Activated B cell treated with CpG ODN at 0.5 μM for 24 hours (primary cell): ENCODE results near the gene SLC25A51. TPM values are rescaled to one million over a fixed set of nuclear protein-coding genes. Genes with fewer than 3 reads are reported as not detected.

Source experiments
- ATAC-seq: fragments of 200-7000 bp; cut with Tn5 transposase; one replicate; pipeline ENCODE4 v1.10.0; 2021; ENCODE audit warnings: low read depth, mild to moderate bottlenecking, moderate library complexity
- CTCF ChIA-PET: fragments of 350-600 bp; sonication (Branson Sonifier 250); formaldehyde crosslinking; loops from one replicate; lab custom pipeline; 2021; ENCODE audit warnings: antibody characterized with exemption; lab: Charles Lee
- POLR2A ChIA-PET: fragments of 350-600 bp; sonication (Branson Sonifier 250); formaldehyde crosslinking; loops from one replicate; lab custom pipeline; 2021; ENCODE audit warnings: antibody characterized with exemption; lab: Charles Lee
- DNase-seq: peaks from one replicate; pipeline ENCODE4 v3.0.0; 2022
- H3K27ac Mint-ChIP-seq: one replicate; pipeline ENCODE4 v1.8.0; 2020; ENCODE audit warnings: mixed read lengths
- H3K27me3 Mint-ChIP-seq: one replicate; pipeline ENCODE4 v1.8.0; 2021; ENCODE audit warnings: mixed read lengths
- H3K36me3 Mint-ChIP-seq: one replicate; pipeline ENCODE4 v1.8.0; 2021; ENCODE audit warnings: low read depth, mixed read lengths
- H3K4me1 Mint-ChIP-seq: one replicate; pipeline ENCODE4 v1.8.0; 2021; ENCODE audit warnings: mixed read lengths
- H3K4me3 Mint-ChIP-seq: one replicate; pipeline ENCODE4 v1.8.0; 2020; ENCODE audit warnings: mild to moderate bottlenecking, mixed read lengths
- H3K9me3 Mint-ChIP-seq: one replicate; pipeline ENCODE4 v1.8.0; 2020; ENCODE audit warnings: mixed read lengths
- CTCF ChIP-seq: fragments of 200-600 bp; IDR thresholded peaks from one replicate; pipeline ENCODE4 v1.8.0; 2022; ENCODE audit warnings: antibody characterized with exemption, mild to moderate bottlenecking
- intact Hi-C: fragments of 100-400 bp; cut with micrococcal nuclease; formaldehyde crosslinking; loops from one replicate; pipeline ENCODE4 v1.15.1; 2024
- total RNA-seq: library from RNA; stranded (reverse); gene quantifications from 2 replicates; pipeline ENCODE4 v1.2.3, GENCODE V29; 2022

SLC25A51 gene
- total RNA-seq, 1 donor from 2014 or later, result 33.9 TPM

GRCh38 chr9:37946971-37947370 is 43.0 kb upstream of the SLC25A51 start:
- Mint-ChIP-seq H3K36me3 (no peaks in the 10 kb centered on the region), H3K4me1 (no peaks in the 10 kb centered on the region), H3K27me3 (peaks cover 6% of the 10 kb centered on the region), H3K27ac (no peak overlapping the region), H3K4me3 (no peak overlapping the region), H3K9me3 (no peaks in the 10 kb centered on the region)
- ChIA-PET CTCF (no interaction called here), POLR2A (no interaction called here)
- no peak for TF ChIP-seq CTCF
- DNase-seq, result no peak
- intact Hi-C loops, result no loop called here
- ATAC-seq, result no peak

GRCh38 chr9:37946041-37946440 is 42.1 kb upstream of the SLC25A51 start:
- ChIA-PET CTCF (no interaction called here), POLR2A (no interaction called here)
- no peak overlapping the region for H3K4me3 Mint-ChIP-seq
- TF ChIP-seq CTCF, result no peak
- H3K4me1 Mint-ChIP-seq, result no peaks in the 10 kb centered on the region
- no peak overlapping the region for H3K27ac Mint-ChIP-seq
- ATAC-seq (peak; percentile 21), DNase-seq (no peak)
- H3K27me3 Mint-ChIP-seq, result peaks cover 7% of the 10 kb centered on the region
- intact Hi-C loops, result no loop called here
- no peaks in the 10 kb centered on the region for H3K9me3 Mint-ChIP-seq
- no peaks in the 10 kb centered on the region for H3K36me3 Mint-ChIP-seq

- CTCF ChIA-PET, result no interaction called here
- no peak overlapping the region for H3K27ac Mint-ChIP-seq
- H3K4me3 Mint-ChIP-seq, result no peak overlapping the region
- intact Hi-C loops, result no loop called here
- no peaks in the 10 kb centered on the region for H3K36me3 Mint-ChIP-seq
- no peaks in the 10 kb centered on the region for H3K4me1 Mint-ChIP-seq
- peaks cover 7% of the 10 kb centered on the region for H3K27me3 Mint-ChIP-seq
- no peaks in the 10 kb centered on the region for H3K9me3 Mint-ChIP-seq
- POLR2A ChIA-PET, result no interaction called here
- TF ChIP-seq CTCF, result no peak
- no peak for DNase-seq
- no peak for ATAC-seq
These were observed 40.9 kb upstream of the SLC25A51 start for GRCh38 chr9:37944671-37945481.

- no peak overlapping the region for H3K27ac Mint-ChIP-seq
- ChIA-PET CTCF (no interaction called here), POLR2A (no interaction called here)
- H3K4me1 Mint-ChIP-seq, result no peaks in the 10 kb centered on the region
- no peak for TF ChIP-seq CTCF
- peaks cover 7% of the 10 kb centered on the region for H3K27me3 Mint-ChIP-seq
- no peaks in the 10 kb centered on the region for H3K36me3 Mint-ChIP-seq
- intact Hi-C loops, result no loop called here
- H3K9me3 Mint-ChIP-seq, result no peaks in the 10 kb centered on the region
- ATAC-seq, result no peak
- no peak for DNase-seq
- H3K4me3 Mint-ChIP-seq, result no peak overlapping the region
These were observed 40.3 kb upstream of the SLC25A51 start for GRCh38 chr9:37944266-37944650.

GRCh38 chr9:37943345-37944265 is 39.7 kb upstream of the SLC25A51 start:
- H3K36me3 Mint-ChIP-seq, result no peaks in the 10 kb centered on the region
- intact Hi-C loops, result no loop called here
- no peak for ATAC-seq
- no peaks in the 10 kb centered on the region for H3K9me3 Mint-ChIP-seq
- TF ChIP-seq CTCF, result no peak
- no peaks in the 10 kb centered on the region for H3K4me1 Mint-ChIP-seq
- ChIA-PET CTCF (no interaction called here), POLR2A (no interaction called here)
- H3K27me3 Mint-ChIP-seq, result peaks cover 9% of the 10 kb centered on the region
- no peak overlapping the region for H3K27ac Mint-ChIP-seq
- no peak for DNase-seq
- H3K4me3 Mint-ChIP-seq, result no peak overlapping the region
